HepG2 (cell line): Measurements from ENCODE around the gene MMS19. TPM values are rescaled to one million over a fixed set of nuclear protein-coding genes. Genes with fewer than 3 reads are reported as not detected.

Source experiments
- AKAP8 ChIP-seq: sonication (generic); formaldehyde crosslinking; IDR thresholded peaks from 2 replicates; pipeline ENCODE4 v1.5.1; 2020; ENCODE audit warnings: mild to moderate bottlenecking, missing genetic modification reagents
- ELK4 ChIP-seq: sonication (generic); formaldehyde crosslinking; IDR thresholded peaks from 2 replicates; pipeline ENCODE4 v1.9.0; 2021; ENCODE audit warnings: missing genetic modification reagents, borderline replicate concordance
- JUN ChIP-seq: sonication (generic); formaldehyde crosslinking; IDR thresholded peaks from 2 replicates; pipeline ENCODE4 v1.4.0; 2020; ENCODE audit warnings: mild to moderate bottlenecking, missing genetic modification reagents
- KMT2A ChIP-seq: sonication (generic); formaldehyde crosslinking; IDR thresholded peaks from 2 replicates; pipeline ENCODE4 v1.4.0; 2020; ENCODE audit warnings: missing genetic modification reagents
- MED13 ChIP-seq: sonication (generic); formaldehyde crosslinking; IDR thresholded peaks from 2 replicates; pipeline ENCODE4 v1.5.0; 2020; ENCODE audit warnings: missing genetic modification reagents
- SATB2 ChIP-seq: sonication (generic); formaldehyde crosslinking; IDR thresholded peaks from 2 replicates; pipeline ENCODE4 v1.5.0; 2020; ENCODE audit warnings: missing genetic modification reagents
- SOX13 ChIP-seq, 3 experiments: fragments of 450-650 bp in 1 of 3; sonication (generic) in 1 of 3; formaldehyde crosslinking in 1 of 3; IDR thresholded peaks in 2 of 3; conservative IDR thresholded peaks in 1 of 3; 2 replicates each; pipeline versions ENCODE4 v1.5.0 to v1.6.1; 2016 to 2020; ENCODE audit warnings: antibody characterized with exemption in 1 of 3, mild to moderate bottlenecking in 1 of 3, missing compliant biosample characterization in 1 of 3, missing genetic modification reagents in 1 of 3, moderate library complexity in 1 of 3
- TAF1 ChIP-seq: sonication (generic); formaldehyde crosslinking; IDR thresholded peaks from 2 replicates; pipeline ENCODE4 v1.4.0; 2020; ENCODE audit warnings: missing genetic modification reagents
- U2AF2 ChIP-seq: fragments of 200-400 bp; formaldehyde crosslinking; IDR thresholded peaks from 2 replicates; pipeline ENCODE4 v1.6.1; 2017; ENCODE audit warnings: low read depth, mild to moderate bottlenecking, low read length
- ZBTB42 ChIP-seq: sonication (generic); formaldehyde crosslinking; IDR thresholded peaks from 2 replicates; pipeline ENCODE4 v1.5.0; 2020; ENCODE audit warnings: mild to moderate bottlenecking, missing genetic modification reagents
- ZGPAT ChIP-seq: IDR thresholded peaks from 2 replicates; pipeline ENCODE4 v1.6.1; 2016; ENCODE audit warnings: mild to moderate bottlenecking
- ZNF282 ChIP-seq: fragments of 450-650 bp; IDR thresholded peaks from 2 replicates; pipeline ENCODE4 v1.6.1; 2018; ENCODE audit not compliant: partially characterized antibody
- ZNF350 ChIP-seq: sonication (generic); formaldehyde crosslinking; IDR thresholded peaks from 2 replicates; pipeline ENCODE4 v1.4.0; 2020; ENCODE audit warnings: mild to moderate bottlenecking, low read depth, missing genetic modification reagents, borderline replicate concordance
- ZNF580 ChIP-seq: IDR thresholded peaks from 2 replicates; pipeline ENCODE4 v1.6.1; 2016; ENCODE audit warnings: low read depth, borderline replicate concordance
- ZNF646 ChIP-seq: sonication (generic); formaldehyde crosslinking; IDR thresholded peaks from 2 replicates; pipeline ENCODE4 v1.9.0; 2021; ENCODE audit warnings: mild to moderate bottlenecking, missing genetic modification reagents
- ZXDC ChIP-seq: sonication (generic); formaldehyde crosslinking; IDR thresholded peaks from 2 replicates; pipeline ENCODE4 v1.5.0; 2020; ENCODE audit warnings: mild to moderate bottlenecking, missing genetic modification reagents
- polyA plus RNA-seq, 8 experiments: library from polyadenylated mRNA; depleted of rRNA in 3 of 8; stranded (reverse) in 7 of 8; unstranded in 1 of 8; fragments of >200 nt; fragmentation: Illumina TruSeq in 4 of 8; extraction: Trizol in 4 of 8; gene quantifications; 2 replicates each; pipeline versions ENCODE4 v1.2.1 to v1.2.3, GENCODE V29; 2011 to 2016; ENCODE audit warnings: low read depth in 4 of 8, missing spikeins in 1 of 8, mixed read lengths in 1 of 8; ENCODE audit not compliant: insufficient read depth in 1 of 8
- total RNA-seq, 5 experiments: library from RNA; depleted of rRNA; stranded (reverse); fragments of >200 nt; fragmentation: Illumina TruSeq; extraction: Trizol; gene quantifications; 2 replicates each; pipeline ENCODE4 v1.2.3, GENCODE V29; 2016; ENCODE audit warnings: low read depth in 1 of 5

Gene MMS19
- total and polyA plus RNA-seq, 2 of the 13 experiments (the other 11 are each of a cell fraction or from before 2014, with no cell fraction given), result 76.4 to 107 TPM

- TF ChIP-seq AKAP8 (CRISPR knock-in tag) (no peak), ZNF646 (CRISPR knock-in tag) (no peak), U2AF2 (no peak), JUN (CRISPR knock-in tag) (no peak), ZBTB42 (CRISPR knock-in tag) (no peak), MED13 (no peak), ZNF350 (no peak; the same call in 1 of the 2 replicates), KMT2A (CRISPR knock-in tag) (0 out of 2 replicates have a peak, but pooled peaks have one; percentile 47), ZNF282 (no peak), SOX13 (IDR thresholded peaks at IDR 0.05) (no peak), SOX13 (CRISPR knock-in tag; conservative IDR thresholded peaks at IDR 0.05 in 1 of 2, IDR thresholded peaks at IDR 0.05 in 1 of 2) (peak in 1 of 2 experiments; percentile 28; a peak in 1 of 4 replicates), ELK4 (CRISPR knock-in tag) (no peak), ZNF580 (CRISPR knock-in tag) (0 out of 2 replicates have a peak, but pooled peaks have one; percentile 36), ZXDC (CRISPR knock-in tag) (no peak), TAF1 (CRISPR knock-in tag) (no peak), SATB2 (CRISPR knock-in tag) (no peak), ZGPAT (0 out of 2 replicates have a peak, but pooled peaks have one; percentile 46)
Observed at GRCh38 chr10:97463363-97464132, 34.7 kb downstream of the MMS19 start (continued).
